Erythroblast (primary cell): ENCODE results near the gene EVI5.

Experiments
- GATA1 ChIP-seq: IDR thresholded peaks from 2 replicates; pipeline ENCODE4 v1.6.1; 2011; ENCODE audit warnings: low read depth, mild to moderate bottlenecking, control low read depth, low read length, moderate library complexity
- POLR2A ChIP-seq: IDR thresholded peaks from 2 replicates; pipeline ENCODE4 v1.6.1; 2011; ENCODE audit warnings: mild to moderate bottlenecking, low read length

DNA sequence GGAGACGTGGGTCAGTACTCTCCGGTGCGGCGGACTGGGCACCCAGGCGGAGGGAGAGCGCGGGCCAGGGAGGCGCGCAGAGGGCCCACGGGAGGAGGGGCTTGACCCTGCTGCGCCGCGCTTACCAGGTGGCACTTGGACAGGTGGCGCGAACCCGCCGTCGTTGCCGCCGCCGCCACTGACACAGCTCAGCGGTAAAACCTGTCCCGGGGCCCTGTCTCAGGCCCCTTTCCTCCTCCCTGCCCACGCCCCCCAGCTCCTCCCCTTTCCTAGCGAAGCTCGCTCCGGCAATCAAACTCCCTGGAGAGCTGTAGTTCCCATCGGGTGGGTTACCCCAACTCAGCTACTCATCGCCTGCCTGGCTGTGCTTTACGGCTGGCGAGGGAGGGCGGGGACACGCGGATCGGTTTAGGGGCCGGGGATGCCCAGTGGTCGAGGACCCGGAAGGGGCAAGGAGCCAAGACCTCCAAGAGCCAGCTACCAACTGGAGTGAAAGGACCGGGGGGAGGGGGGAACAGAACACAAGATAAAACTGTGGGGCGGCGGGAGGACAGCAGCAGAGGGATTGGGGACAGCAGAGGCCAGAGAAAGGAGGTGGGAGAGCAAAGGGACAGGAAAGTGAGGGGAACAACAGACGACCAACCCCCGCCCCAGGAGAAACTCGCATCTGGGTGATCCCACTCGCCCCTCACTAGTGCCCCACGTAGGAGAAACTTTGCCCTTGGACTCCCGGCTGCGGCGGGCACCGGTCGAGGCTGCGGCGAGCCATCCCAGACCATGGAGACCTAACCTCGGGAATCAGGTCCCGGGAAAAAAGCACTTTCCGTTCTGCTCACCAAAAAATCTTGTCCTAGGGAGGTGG, 301.1 kb downstream of the EVI5 start:
- TF ChIP-seq POLR2A (no peak), GATA1 (no peak)
